ENCODE measurements around the gene FIGNL2.
A peak's percentile ranks its signal among the peaks of the same experiment; 100 is the strongest.
"Not testable (repeated sequence)": the region's sequence is repeated elsewhere in the genome, so short reads cannot be mapped to it uniquely, and the experiment has no call there.

Gene FIGNL2

GRCh38 chr12:51837286-51837685 is 11.2 kb downstream of the FIGNL2 start:
- no peak for DNase-seq (ENCODE audit: low read depth in 2 of 3, low spot score in 2 of 3)

DNA sequence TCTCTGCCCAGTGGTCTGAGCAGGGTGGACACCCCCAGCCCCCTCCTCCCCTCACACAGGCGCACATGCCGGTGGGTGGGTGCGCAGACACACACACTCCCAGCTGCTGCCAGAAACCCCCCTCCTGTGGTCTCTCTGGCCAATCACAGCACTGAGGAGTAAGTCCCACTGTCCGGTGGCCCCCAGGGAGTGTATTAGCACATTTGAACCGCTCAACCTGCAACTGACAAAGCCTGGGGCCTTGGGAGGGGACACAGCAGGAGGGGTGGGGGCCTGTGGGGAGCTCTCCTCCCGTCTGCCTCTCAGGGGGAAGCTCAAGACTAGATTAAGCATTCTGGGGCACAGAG is 11.7 kb downstream of the FIGNL2 start:
- no peak for DNase-seq (ENCODE audit: low read depth in 2 of 3, low spot score in 2 of 3)

- DNase-seq (ENCODE audit: low read depth in 2 of 3, low spot score in 2 of 3) = no peak
These were observed 12.3 kb downstream of the FIGNL2 start for GRCh38 chr12:51836041-51836826.

DNA sequence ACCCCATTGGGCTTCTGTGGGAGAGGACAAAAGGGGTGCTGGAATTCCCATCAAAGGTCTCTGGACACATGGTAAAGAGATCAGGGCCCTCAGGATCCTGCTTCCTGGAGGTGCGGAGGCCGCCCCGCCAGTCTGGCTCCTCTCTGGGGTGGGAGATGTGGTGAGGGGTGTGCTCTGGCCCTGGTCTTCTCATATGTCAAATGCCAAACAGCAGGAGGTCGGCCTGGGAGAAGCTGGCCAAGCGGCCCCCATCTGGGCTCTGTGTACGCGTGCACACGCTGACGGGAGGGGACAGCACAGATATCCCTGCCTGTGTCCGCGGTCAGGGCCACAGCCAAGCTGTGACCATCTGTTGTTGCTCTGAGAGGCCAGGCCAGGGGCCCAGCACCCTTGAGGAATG is 14.1 kb downstream of the FIGNL2 start:
- no peak for DNase-seq (ENCODE audit: low read depth in 2 of 3, low spot score in 2 of 3)

DNA sequence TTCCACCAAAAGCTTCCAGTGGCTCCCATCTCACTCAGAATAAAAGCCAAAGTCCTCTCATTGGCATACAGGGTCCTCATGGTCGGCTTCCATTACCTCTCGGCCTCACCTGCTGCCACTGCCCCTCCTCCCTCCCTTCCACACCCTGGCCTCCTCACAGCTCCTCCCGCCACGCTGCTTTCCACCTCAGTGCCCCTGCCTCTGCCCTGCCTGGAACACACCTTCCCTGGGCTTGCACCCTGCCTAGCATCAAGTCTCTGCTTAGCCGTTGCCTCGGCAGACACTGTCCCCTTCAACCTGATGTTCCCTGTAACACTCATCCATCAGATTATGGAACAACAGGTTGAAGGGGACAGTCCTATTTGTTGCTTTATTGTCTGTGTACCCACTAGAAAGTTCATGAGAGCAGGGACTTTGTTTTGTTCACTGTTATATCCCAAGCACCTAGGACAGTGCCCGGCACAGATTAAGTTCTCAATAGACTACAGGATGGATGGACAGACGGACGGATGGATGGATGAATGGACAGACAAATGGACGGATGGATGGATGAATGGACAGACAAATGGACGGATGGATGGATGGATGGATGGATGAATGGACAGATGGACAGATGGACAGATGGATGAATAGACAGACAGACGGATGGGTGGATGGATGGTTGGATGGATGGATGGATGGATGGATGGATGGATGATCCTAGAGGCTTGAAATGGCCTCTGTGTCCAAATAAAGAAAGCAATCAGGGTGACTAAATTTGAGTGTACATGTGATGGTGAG is 14.9 kb downstream of the FIGNL2 start:
- DNase-seq (ENCODE audit: low read depth in 2 of 3, low spot score in 2 of 3) = no peak

- no peak for DNase-seq (ENCODE audit: low read depth in 2 of 3, low spot score in 2 of 3)
These were observed 16.0 kb downstream of the FIGNL2 start for GRCh38 chr12:51832354-51833107.

- not testable (repeated sequence) for DNase-seq (ENCODE audit: low read depth in 2 of 3, low spot score in 2 of 3)
These were observed 16.7 kb downstream of the FIGNL2 start for GRCh38 chr12:51831817-51832216.

DNA sequence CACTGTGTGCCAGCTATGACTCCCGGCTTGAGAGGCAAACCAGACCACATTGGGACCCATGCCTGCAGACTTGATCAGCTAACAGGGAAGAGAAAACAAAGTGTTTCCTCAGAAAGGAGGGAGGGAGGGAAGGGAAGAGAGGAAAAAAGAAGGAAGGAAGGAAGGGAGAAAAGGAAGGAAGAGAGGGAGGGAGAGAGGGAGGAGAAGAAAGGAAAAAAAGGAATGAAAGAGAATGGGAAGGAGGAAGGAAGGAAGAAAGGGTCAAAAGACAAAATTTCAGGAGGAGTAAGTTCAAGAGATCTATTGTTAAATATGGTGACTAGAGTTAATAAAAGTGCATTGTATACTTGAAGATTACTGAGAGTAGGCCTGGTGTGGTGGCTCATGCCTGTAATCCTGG is 18.9 kb downstream of the FIGNL2 start:
- no peak for DNase-seq (ENCODE audit: low read depth in 2 of 3, low spot score in 2 of 3)

- DNase-seq (ENCODE audit: low read depth in 2 of 3, low spot score in 2 of 3) = no peak
These were observed 19.5 kb downstream of the FIGNL2 start for GRCh38 chr12:51829011-51829481.

DNA sequence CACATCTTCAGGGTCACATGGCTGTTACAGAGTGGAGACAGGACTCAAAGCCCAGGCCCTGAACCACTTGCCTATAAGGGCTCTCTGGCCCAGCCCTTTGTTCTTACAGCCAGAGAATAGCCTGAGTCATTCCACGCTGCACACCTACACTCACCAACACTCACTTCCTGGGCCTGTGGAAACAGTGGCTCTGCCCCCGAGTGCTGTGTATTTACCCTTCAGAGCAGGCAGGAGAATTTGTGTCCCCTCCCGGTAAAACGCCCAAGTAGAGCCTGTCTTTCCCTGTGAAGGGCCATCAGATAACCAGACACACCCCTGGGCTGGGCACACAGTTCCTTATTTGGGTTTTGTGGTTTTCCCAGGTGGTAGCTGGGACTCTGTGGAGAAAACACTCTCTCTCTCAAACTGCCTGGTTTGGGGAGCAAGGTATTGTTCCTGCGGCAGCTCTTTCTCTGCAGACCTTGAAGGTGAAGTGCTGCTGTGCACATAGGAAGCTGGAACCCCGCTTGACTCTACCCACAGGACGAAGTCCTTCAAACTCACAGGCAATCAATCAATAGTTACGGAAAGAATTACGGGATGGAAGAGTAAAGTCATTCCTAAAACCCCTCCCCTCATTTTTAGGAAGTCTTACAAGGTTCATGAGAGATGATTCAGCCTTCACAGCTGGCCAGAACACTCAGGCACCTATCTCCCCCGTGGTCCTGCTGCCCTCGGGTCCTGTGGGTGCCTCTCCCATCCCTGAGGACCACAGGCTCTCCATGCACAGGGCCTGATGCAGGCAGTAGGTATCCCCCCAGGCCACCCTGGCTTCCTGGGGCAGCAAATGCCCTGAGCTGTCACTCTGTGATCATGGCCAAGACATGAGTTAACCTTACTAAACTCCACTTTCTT is 20.3 kb downstream of the FIGNL2 start:
- peak in 1 of 3 experiments; percentile 40 for DNase-seq (ENCODE audit: low read depth in 2 of 3, low spot score in 2 of 3)

DNA sequence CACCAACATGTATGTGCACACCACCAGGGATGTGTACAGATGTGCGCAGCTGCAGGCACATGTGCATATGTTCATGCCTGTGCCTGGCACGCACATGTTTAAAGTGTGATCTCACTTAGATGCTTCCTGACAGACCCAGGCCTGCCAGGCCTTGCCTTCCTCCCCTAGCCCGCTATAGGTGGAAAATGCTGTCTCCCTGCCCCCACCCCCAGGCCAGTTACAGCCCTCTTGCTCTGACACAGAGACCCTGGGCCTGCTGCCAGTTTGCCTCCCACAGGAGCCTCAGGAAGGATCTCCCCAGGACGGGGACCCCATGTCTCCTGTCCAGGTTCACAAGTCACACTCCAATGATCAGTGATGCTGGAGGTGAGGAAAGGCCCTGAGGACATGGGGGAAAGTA is 21.6 kb downstream of the FIGNL2 start:
- DNase-seq (ENCODE audit: low read depth in 2 of 3, low spot score in 2 of 3) = no peak

DNA sequence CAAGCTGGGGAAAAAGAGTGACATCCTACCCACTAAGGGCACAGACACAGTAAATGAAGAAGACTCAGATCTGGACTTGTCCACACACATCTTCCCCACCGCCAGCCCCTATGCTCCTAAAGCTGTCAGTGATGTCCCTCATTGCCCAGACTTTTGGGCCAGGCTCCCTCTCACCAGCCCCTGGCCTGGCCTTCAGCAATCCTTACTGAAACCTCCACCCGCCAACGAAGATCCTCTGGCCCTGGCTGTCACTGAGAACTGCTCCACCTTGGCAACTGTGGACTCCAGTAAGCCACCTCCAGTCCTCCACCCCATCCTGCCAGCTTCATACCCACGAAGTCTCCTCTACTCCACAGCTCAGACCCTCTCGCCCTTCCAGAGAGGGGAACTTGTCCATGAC is 23.3 kb downstream of the FIGNL2 start:
- no peak for DNase-seq (ENCODE audit: low read depth in 2 of 3, low spot score in 2 of 3)

DNA sequence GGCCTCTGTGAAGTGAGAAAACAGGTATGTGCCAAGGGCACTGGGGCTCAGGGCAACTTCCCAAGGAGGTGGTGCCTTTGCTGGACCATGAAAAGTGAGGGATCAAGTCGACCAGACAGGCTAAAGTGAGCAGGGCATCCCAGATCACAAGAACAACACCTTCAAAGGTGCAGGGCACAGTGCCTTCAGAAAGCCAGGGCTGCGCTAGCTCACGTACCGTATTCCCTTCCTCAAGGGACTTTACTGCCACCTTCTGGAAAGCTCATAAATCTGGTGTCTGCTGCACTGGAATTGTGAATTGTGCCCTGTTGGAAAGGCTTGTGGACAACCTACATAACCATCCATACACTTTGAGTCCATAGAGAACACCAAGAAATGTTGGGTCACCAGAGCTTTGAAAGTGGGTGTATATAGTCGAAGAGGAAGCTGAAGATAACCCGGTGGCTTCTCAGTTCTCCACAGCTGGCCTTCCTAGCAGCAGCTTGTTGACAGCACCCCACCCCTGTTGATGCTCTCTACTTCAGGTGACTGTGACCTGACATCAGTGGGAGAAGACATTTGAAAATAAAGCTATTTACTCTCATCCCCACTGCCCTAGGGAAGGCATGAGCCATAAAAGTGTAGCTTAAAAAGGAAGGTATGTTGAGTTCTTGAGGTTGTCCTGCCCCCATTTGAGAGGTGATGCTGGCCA is 24.5 kb downstream of the FIGNL2 start:
- no peak for DNase-seq (ENCODE audit: low read depth in 2 of 3, low spot score in 2 of 3)

- no peak for DNase-seq (ENCODE audit: low read depth in 2 of 3, low spot score in 2 of 3)
These were observed 25.6 kb downstream of the FIGNL2 start for GRCh38 chr12:51822956-51823355.

DNA sequence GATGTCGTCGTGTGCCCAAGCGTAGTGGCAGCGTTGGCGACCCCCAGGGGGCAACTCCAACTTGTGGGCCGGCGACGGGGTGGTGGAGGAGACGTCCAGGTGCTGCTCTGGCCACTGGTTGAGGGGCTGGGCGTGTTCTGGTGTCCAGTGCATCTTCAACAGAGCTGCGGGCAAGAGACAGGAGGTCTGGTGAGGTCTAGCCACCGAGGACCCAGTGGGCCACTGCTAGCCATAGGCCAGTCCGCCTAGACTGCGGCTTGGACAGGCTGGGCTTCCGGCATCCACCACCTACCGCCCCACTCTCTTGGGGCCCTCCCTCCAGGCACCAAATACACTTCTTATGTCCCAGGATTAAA is 26.3 kb downstream of the FIGNL2 start:
- no peak for DNase-seq (ENCODE audit: low read depth in 2 of 3, low spot score in 2 of 3)

- no peak for DNase-seq (ENCODE audit: low read depth in 2 of 3, low spot score in 2 of 3)
These were observed 26.9 kb downstream of the FIGNL2 start for GRCh38 chr12:51821440-51822260.

DNA sequence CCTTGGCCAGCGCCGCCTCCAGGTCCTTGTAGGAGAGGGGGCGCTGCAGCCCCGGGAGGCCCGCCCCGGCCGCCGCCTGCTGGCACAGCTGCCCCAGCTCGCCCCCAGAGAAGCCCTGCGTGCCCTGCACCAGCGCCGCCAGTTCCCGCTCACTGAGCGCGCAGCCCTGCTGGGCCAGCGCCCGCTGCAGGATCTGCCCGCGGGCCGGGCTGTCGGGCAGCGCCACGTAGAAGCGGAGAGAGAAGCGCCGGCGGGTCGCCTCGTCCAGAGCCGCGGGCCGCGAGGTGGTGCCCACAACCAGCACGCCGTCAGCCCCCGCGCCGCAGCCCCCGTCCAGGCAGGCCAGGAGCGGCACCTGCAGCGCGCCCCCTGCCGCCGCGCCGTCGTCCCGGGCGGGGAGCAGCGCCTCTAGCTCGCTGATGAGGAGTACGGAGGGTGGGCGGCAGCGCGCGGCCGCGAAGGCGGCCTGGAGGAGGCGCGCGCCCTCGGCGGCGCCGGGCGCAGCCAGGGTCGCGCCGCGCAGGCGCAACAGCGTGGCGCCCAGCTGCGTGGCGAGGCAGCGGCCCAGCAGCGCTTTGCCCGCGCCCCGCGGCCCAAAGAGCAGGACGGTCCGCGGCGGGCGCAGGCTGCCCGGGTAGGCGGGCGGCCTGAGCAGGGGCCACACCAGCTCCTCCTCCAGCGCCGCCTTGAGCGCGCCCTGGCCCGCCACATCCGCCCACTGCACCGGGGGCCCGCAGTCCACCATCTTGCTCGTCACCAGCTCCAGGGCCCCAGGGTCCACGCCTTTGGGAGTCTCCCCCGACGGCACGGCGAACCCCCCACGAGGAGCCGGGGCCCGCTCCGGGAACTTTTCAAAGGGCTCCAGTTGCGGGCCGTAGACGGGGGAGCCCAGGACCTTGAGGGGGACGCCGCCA is 27.7 kb downstream of the FIGNL2 start:
- peak; percentile 60 to 74 (median 67) for DNase-seq (ENCODE audit: low read depth in 2 of 3, low spot score in 2 of 3)

Measured in activated CD8-positive, alpha-beta memory T cell treated with anti-CD3 and anti-CD28 coated beads for 48 hours (primary cell).